K562 (cell line): ENCODE measurements around the gene FAR1. TPM values are rescaled to one million over a fixed set of nuclear protein-coding genes. Genes with fewer than 3 reads are reported as not detected.

Experiments used
- ATAC-seq: fragments of 200-7000 bp; cut with Tn5 transposase; 3 replicates; pipeline ENCODE4 v1.9.1; 2020; ENCODE audit warnings: moderate library complexity
- BruUV-seq: library from RNA; stranded (reverse); fragments of 400-500 nt; replicated peaks from 2 replicates; lab custom pipeline; 2021; lab: Mats Ljungman, UMichigan
- CTCF ChIA-PET: fragments of 300-600 bp; formaldehyde crosslinking; extraction: SDS; loops from one replicate; lab custom pipeline; 2021; ENCODE audit warnings: low intra/inter-chr PET ratio; lab: Yijun Ruan, JAX
- POLR2A ChIA-PET: fragments of 300-600, 350-650 bp; sonication (Branson Sonifier 250); formaldehyde crosslinking; extraction: SDS; loops from one replicate; lab custom pipeline; 2021; ENCODE audit warnings: antibody characterized with exemption, inconsistent platforms; lab: Yijun Ruan, JAX
- DNase-seq, 4 experiments: peaks; one replicate each; pipeline versions ENCODE4 v3.0.0 to v3.0.0-alpha.2; 2011 to 2018; ENCODE audit warnings: low spot score in 3 of 4, mixed read lengths in 3 of 4; ENCODE audit errors: extremely low read depth in 1 of 4
- FAIRE-seq: peaks from 2 replicates; lab custom pipeline; 2011; peaks lifted over from hg19 to GRCh38; lab: Jason Lieb, UNC
- H2AFZ ChIP-seq: 2 replicates; pipeline ENCODE4 v1.6.0; 2011; ENCODE audit warnings: low read depth, low read length, control low read depth, inconsistent platforms
- H3K27ac ChIP-seq: fragments of 200-600 bp; 3 replicates; pipeline ENCODE4 v1.8.0; 2011; ENCODE audit warnings: low read depth, mild to moderate bottlenecking, control low read depth, inconsistent platforms, low read length, moderate library complexity, mixed read lengths; ENCODE audit errors: extremely low read depth
- H3K27me3 ChIP-seq, 2 experiments: fragments of 300-600 bp in 1 of 2; 2 replicates in 1 of 2; 3 replicates in 1 of 2; pipeline versions ENCODE4 v1.6.0 to v1.8.0; 2011; ENCODE audit warnings: inconsistent platforms in 2 of 2, low read length in 2 of 2, mild to moderate bottlenecking in 1 of 2, mixed read lengths in 1 of 2, moderate library complexity in 1 of 2; ENCODE audit not compliant: control insufficient read depth in 2 of 2, insufficient read depth in 2 of 2
- H3K36me3 ChIP-seq: fragments of 300-600 bp; 3 replicates; pipeline ENCODE4 v1.8.0; 2011; ENCODE audit warnings: mild to moderate bottlenecking, low read length, inconsistent platforms; ENCODE audit not compliant: control insufficient read depth, insufficient read depth
- H3K4me1 ChIP-seq, 2 experiments: fragments of 200-600 bp in 1 of 2; replicated peaks in 1 of 2; 2 replicates in 1 of 2; 3 replicates in 1 of 2; pipeline versions ENCODE4 v1.5.1 to v1.8.0; 2011; ENCODE audit warnings: inconsistent platforms in 2 of 2, low read length in 2 of 2, mild to moderate bottlenecking in 1 of 2, mixed read lengths in 1 of 2, moderate library complexity in 1 of 2; ENCODE audit not compliant: control insufficient read depth in 2 of 2, insufficient read depth in 2 of 2
- H3K4me2 ChIP-seq: 2 replicates; pipeline ENCODE4 v1.6.1; 2011; ENCODE audit warnings: low read length, control low read depth, inconsistent platforms, mixed read lengths; ENCODE audit not compliant: insufficient read depth
- H3K4me3 ChIP-seq: fragments of 200-600 bp; sonication (generic), shearing (Covaris generic); 2 replicates; pipeline ENCODE4 v1.5.1; 2016; ENCODE audit warnings: control low read depth, inconsistent platforms
- H3K79me2 ChIP-seq: fragments of 200-600 bp; 3 replicates; pipeline ENCODE4 v1.8.0; 2011; ENCODE audit warnings: low read length, inconsistent platforms; ENCODE audit not compliant: control insufficient read depth, insufficient read depth
- H3K9ac ChIP-seq, 2 experiments: 2 replicates each; pipeline versions ENCODE4 v1.6.0 to v1.6.1; 2011; ENCODE audit warnings: low read depth in 2 of 2, low read length in 2 of 2, control low read depth in 1 of 2, inconsistent platforms in 1 of 2, mild to moderate bottlenecking in 1 of 2, mixed read lengths in 1 of 2; ENCODE audit not compliant: insufficient read depth in 1 of 2
- H3K9me1 ChIP-seq: one replicate; pipeline ENCODE4 v1.6.0; 2011; ENCODE audit warnings: inconsistent platforms, mild to moderate bottlenecking, low read length, moderate library complexity; ENCODE audit not compliant: control insufficient read depth, insufficient read depth
- H3K9me3 ChIP-seq: replicated peaks from 2 replicates; pipeline ENCODE4 v1.5.1; 2011; ENCODE audit warnings: low read depth, low read length, inconsistent platforms; ENCODE audit not compliant: control insufficient read depth, insufficient read depth
- H4K20me1 ChIP-seq: replicated peaks from 2 replicates; pipeline ENCODE4 v1.6.1; 2011; ENCODE audit warnings: low read length, inconsistent platforms, mixed read lengths; ENCODE audit not compliant: control insufficient read depth, insufficient read depth
- EP400 ChIP-seq: fragments of 450-650 bp; IDR thresholded peaks from 2 replicates; pipeline ENCODE4 v1.6.1; 2017; ENCODE audit warnings: antibody characterized with exemption, mild to moderate bottlenecking, moderate library complexity
- FIP1L1 ChIP-seq: fragments of 200-400 bp; formaldehyde crosslinking; IDR thresholded peaks from 2 replicates; pipeline ENCODE4 v1.6.1; 2018; ENCODE audit warnings: mild to moderate bottlenecking, low read depth, low read length; ENCODE audit not compliant: poor library complexity, severe bottlenecking
- FOXA1 ChIP-seq: fragments of 450-650 bp; IDR thresholded peaks from 2 replicates; pipeline ENCODE4 v1.6.1; 2016; ENCODE audit warnings: mild to moderate bottlenecking, borderline replicate concordance
- KAT8 ChIP-seq: fragments of 450-650 bp; IDR thresholded peaks from 2 replicates; pipeline ENCODE4 v1.6.1; 2016; ENCODE audit warnings: low read depth, mild to moderate bottlenecking
- MBD2 ChIP-seq: sonication (generic); IDR thresholded peaks from 2 replicates; pipeline ENCODE4 v1.6.1; 2016; ENCODE audit warnings: low read depth, borderline replicate concordance
- PCBP1 ChIP-seq: fragments of 200-400 bp; formaldehyde crosslinking; IDR thresholded peaks from 2 replicates; pipeline ENCODE4 v1.6.1; 2018; ENCODE audit warnings: mild to moderate bottlenecking, low read depth, low read length; ENCODE audit not compliant: poor library complexity, severe bottlenecking
- PPARD ChIP-seq: fragments of 250-450 bp; sonication (Bioruptor Pico); IDR thresholded peaks from 2 replicates; pipeline ENCODE4 v1.8.0; 2022; ENCODE audit warnings: inconsistent platforms, mild to moderate bottlenecking, moderate library complexity
- SIX5 ChIP-seq, 2 experiments: IDR thresholded peaks; 2 replicates each; pipeline ENCODE4 v1.6.1; 2011; ENCODE audit warnings: low read length in 2 of 2, borderline replicate concordance in 1 of 2, low read depth in 1 of 2, mild to moderate bottlenecking in 1 of 2, moderate library complexity in 1 of 2; ENCODE audit not compliant: insufficient read depth in 1 of 2
- TAF1 ChIP-seq: IDR thresholded peaks from 2 replicates; pipeline ENCODE4 v1.6.1; 2011; ENCODE audit warnings: mild to moderate bottlenecking, low read length, moderate library complexity; ENCODE audit not compliant: insufficient read depth, control insufficient read depth, severe bottlenecking; ENCODE audit errors: extremely low read depth
- TAF7 ChIP-seq: fragments of 450-650 bp; IDR thresholded peaks from 2 replicates; pipeline ENCODE4 v1.6.1; 2016; ENCODE audit warnings: missing genetic modification characterization, missing compliant biosample characterization
- THRAP3 ChIP-seq: fragments of 450-650 bp; IDR thresholded peaks from 2 replicates; pipeline ENCODE4 v1.6.1; 2016; ENCODE audit warnings: mild to moderate bottlenecking, inconsistent platforms, borderline replicate concordance
- ZNF280B ChIP-seq: fragments of 250-450 bp; sonication (Bioruptor Pico); IDR thresholded peaks from 2 replicates; pipeline ENCODE4 v1.5.1; 2021; ENCODE audit warnings: mild to moderate bottlenecking
- ZNF644 ChIP-seq: fragments of 200-800 bp; sonication (Bioruptor generic); IDR thresholded peaks from 2 replicates; pipeline ENCODE4 v1.6.1; 2016; ENCODE audit warnings: low read depth, missing genetic modification characterization, missing compliant biosample characterization
- WGBS: fragments of 100-300 bp; shearing (Covaris generic); methylation state at CpG from one replicate; pipeline ENCODE4 v1.1.6; 2016; ENCODE audit warnings: low coverage, mixed read lengths; ENCODE audit not compliant: insufficient coverage; ENCODE audit errors: missing lambda C conversion rate; 5-methylcytosine and 5-hydroxymethylcytosine counted together
- in situ Hi-C: fragments of 300-500 bp; cut with MboI; formaldehyde crosslinking; loops from 4 replicates; pipeline ENCODE4 v1.15.0; 2018; ENCODE audit warnings: inconsistent platforms, mixed read lengths
- intact Hi-C: fragments of 100-400 bp; cut with micrococcal nuclease; formaldehyde crosslinking; loops from 2 replicates; pipeline ENCODE4 v1.14.2; 2022
- polyA plus RNA-seq, 8 experiments: library from polyadenylated mRNA; depleted of rRNA in 4 of 8; stranded (reverse) in 5 of 8; unstranded in 3 of 8; fragments of >200 nt; fragmentation: Nextera tagmentation in 2 of 8; fragmentation: Illumina TruSeq in 1 of 8; extraction: Ambion mirVana in 2 of 8; extraction: Trizol in 1 of 8; gene quantifications; 2 replicates each; pipeline versions ENCODE4 v1.2.1 to v1.2.3, GENCODE V29; 2011 to 2014; ENCODE audit warnings: inconsistent platforms in 1 of 8, missing spikeins in 1 of 8
- total RNA-seq, 7 experiments: library from RNA; depleted of rRNA in 6 of 7; stranded (reverse); fragments of >200 nt in 6 of 7; fragmentation: Illumina TruSeq in 2 of 7; extraction: Trizol in 2 of 7; gene quantifications; 2 replicates each; pipeline versions ENCODE4 v1.2.1 to v1.2.3, GENCODE V29; 2011 to 2021; ENCODE audit warnings: low replicate concordance in 1 of 7
- TF ChIP-seq, protein P1 (sequence below): fragments of 450-650 bp; formaldehyde crosslinking; IDR thresholded peaks from 2 replicates; pipeline ENCODE4 v1.4.0; 2022; ENCODE audit warnings: missing genetic modification characterization
- TF ChIP-seq, protein P2 (sequence below): sonication (generic); formaldehyde crosslinking; IDR thresholded peaks from 2 replicates; pipeline ENCODE4 v1.8.0; 2023; ENCODE audit warnings: mild to moderate bottlenecking, missing genetic modification reagents
- TF ChIP-seq, protein P3 (sequence below): sonication (generic); formaldehyde crosslinking; IDR thresholded peaks from 2 replicates; pipeline ENCODE4 v1.8.1; 2022; ENCODE audit warnings: missing genetic modification reagents

FAR1 gene
- total and polyA plus RNA-seq, 9 of the 15 experiments (the other 6 are each of a cell fraction or from before 2014, with no cell fraction given): 17.7 to 88.2 (median 52.6) TPM

- Histone ChIP-seq H3K79me2 (no peaks in the 10 kb centered on the region), H3K4me3 (no peak overlapping the region), H3K9me3 (no peaks in the 10 kb centered on the region), H3K27me3 (no peaks in the 10 kb centered on the region), H3K4me1 (no peaks in the 10 kb centered on the region; a peak in 1 of 5 replicates), H4K20me1 (no peaks in the 10 kb centered on the region), H3K9ac (no peak overlapping the region), H3K27ac (no peak overlapping the region), H3K9me1 (no peaks in the 10 kb centered on the region), H2AFZ (no peak overlapping the region), H3K36me3 (peaks cover 62% of the 10 kb centered on the region), H3K4me2 (no peak overlapping the region)
- DNase-seq (no peak), ATAC-seq (no peak), FAIRE-seq (no peak)
- BruUV-seq: no TSS peak
- intact Hi-C loops (no loop called here), in situ Hi-C loops (no loop called here)
- WGBS: 100% methylated on average over 1 of the region's 1 CpG
- CTCF ChIA-PET: no interaction called here
- POLR2A ChIA-PET: no interaction called here
- TF ChIP-seq, protein P1, sequence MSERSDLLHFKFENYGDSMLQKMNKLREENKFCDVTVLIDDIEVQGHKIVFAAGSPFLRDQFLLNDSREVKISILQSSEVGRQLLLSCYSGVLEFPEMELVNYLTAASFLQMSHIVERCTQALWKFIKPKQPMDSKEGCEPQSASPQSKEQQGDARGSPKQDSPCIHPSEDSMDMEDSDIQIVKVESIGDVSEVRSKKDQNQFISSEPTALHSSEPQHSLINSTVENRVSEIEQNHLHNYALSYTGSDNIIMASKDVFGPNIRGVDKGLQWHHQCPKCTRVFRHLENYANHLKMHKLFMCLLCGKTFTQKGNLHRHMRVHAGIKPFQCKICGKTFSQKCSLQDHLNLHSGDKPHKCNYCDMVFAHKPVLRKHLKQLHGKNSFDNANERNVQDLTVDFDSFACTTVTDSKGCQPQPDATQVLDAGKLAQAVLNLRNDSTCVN (CRISPR knock-in tag): no peak
- no peak for TF ChIP-seq SIX5 (IDR thresholded peaks at IDR 0.05; ENCODE audit: borderline replicate concordance in 1 of 2, insufficient read depth in 1 of 2, low read depth in 1 of 2, low read length in 2 of 2)
- TF ChIP-seq, protein P2, sequence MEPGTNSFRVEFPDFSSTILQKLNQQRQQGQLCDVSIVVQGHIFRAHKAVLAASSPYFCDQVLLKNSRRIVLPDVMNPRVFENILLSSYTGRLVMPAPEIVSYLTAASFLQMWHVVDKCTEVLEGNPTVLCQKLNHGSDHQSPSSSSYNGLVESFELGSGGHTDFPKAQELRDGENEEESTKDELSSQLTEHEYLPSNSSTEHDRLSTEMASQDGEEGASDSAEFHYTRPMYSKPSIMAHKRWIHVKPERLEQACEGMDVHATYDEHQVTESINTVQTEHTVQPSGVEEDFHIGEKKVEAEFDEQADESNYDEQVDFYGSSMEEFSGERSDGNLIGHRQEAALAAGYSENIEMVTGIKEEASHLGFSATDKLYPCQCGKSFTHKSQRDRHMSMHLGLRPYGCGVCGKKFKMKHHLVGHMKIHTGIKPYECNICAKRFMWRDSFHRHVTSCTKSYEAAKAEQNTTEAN (CRISPR knock-in tag): no peak
- TF ChIP-seq TAF7: no peak
- no peak for TF ChIP-seq PPARD
- TF ChIP-seq FOXA1: no peak
- no peak for TF ChIP-seq ZNF644 (tag)
- no peak for TF ChIP-seq PCBP1
- TF ChIP-seq, protein P3, sequence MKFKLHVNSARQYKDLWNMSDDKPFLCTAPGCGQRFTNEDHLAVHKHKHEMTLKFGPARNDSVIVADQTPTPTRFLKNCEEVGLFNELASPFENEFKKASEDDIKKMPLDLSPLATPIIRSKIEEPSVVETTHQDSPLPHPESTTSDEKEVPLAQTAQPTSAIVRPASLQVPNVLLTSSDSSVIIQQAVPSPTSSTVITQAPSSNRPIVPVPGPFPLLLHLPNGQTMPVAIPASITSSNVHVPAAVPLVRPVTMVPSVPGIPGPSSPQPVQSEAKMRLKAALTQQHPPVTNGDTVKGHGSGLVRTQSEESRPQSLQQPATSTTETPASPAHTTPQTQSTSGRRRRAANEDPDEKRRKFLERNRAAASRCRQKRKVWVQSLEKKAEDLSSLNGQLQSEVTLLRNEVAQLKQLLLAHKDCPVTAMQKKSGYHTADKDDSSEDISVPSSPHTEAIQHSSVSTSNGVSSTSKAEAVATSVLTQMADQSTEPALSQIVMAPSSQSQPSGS (CRISPR knock-in tag): no peak
- TF ChIP-seq EP400: no peak
- TF ChIP-seq ZNF280B: no peak
- no peak for TF ChIP-seq TAF1
- no peak for TF ChIP-seq THRAP3
- no peak for TF ChIP-seq FIP1L1
- TF ChIP-seq MBD2: no peak
- no peak for TF ChIP-seq KAT8
These were observed 58.0 kb downstream of the FAR1 start for GRCh38 chr11:13726456-13726855.
